NCI-H226 (cell line): Measurements from ENCODE around the gene CAPZA1.

ENCODE experiments used
- DNase-seq: peaks from one replicate; pipeline ENCODE4 v3.0.0-alpha.2; 2015

CAPZA1 gene

GRCh38 chr1:112702420-112703261, 83.0 kb downstream of the CAPZA1 start:
- no peak for DNase-seq

- DNase-seq, result no peak
Measured at GRCh38 chr1:112703706-112704105, 84.1 kb downstream of the CAPZA1 start.

- no peak for DNase-seq
Measured at GRCh38 chr1:112704391-112704933, 84.8 kb downstream of the CAPZA1 start.

GRCh38 chr1:112704934-112705627, 85.4 kb downstream of the CAPZA1 start:
- DNase-seq, result peak; percentile 97

GRCh38 chr1:112706505-112707220, 87.0 kb downstream of the CAPZA1 start, which contains the start of gene RHOC:
TSS of gene RHOC (minus strand) at chr1:112707127. CDS start at chr1:112703799, 3,328 bp downstream.
- DNase-seq, result no peak

GRCh38 chr1:112707221-112708001, 87.8 kb downstream of the CAPZA1 start:
- peak; percentile 93 for DNase-seq

- DNase-seq, result no peak
Measured at GRCh38 chr1:112708002-112708448, 88.4 kb downstream of the CAPZA1 start.

- no peak for DNase-seq
Measured at GRCh38 chr1:112708489-112708888, 88.9 kb downstream of the CAPZA1 start.

- no peak for DNase-seq
Measured at GRCh38 chr1:112710159-112710558, 90.5 kb downstream of the CAPZA1 start.

GRCh38 chr1:112710586-112710985, 91.0 kb downstream of the CAPZA1 start:
- DNase-seq, result no peak

- no peak for DNase-seq
Measured at GRCh38 chr1:112711041-112711440, 91.4 kb downstream of the CAPZA1 start.

GRCh38 chr1:112711670-112712069, 92.0 kb downstream of the CAPZA1 start:
- no peak for DNase-seq

- no peak for DNase-seq
Measured at GRCh38 chr1:112712191-112712590, 92.6 kb downstream of the CAPZA1 start.

GRCh38 chr1:112712701-112713128, 93.1 kb downstream of the CAPZA1 start:
- no peak for DNase-seq

- no peak for DNase-seq
Measured at GRCh38 chr1:112713466-112714312, 94.1 kb downstream of the CAPZA1 start.

GRCh38 chr1:112714313-112715263, 95.0 kb downstream of the CAPZA1 start:
- DNase-seq, result no peak

- DNase-seq, result peak; percentile 89
Measured at GRCh38 chr1:112715264-112716053, 95.8 kb downstream of the CAPZA1 start, which contains the start of gene PPM1J. TSS of gene PPM1J (minus strand) at chr1:112715332. CDS start at chr1:112715301, 31 bp downstream.

GRCh38 chr1:112716133-112716720, 96.6 kb downstream of the CAPZA1 start:
- peak; percentile 83 for DNase-seq
